Smooth muscle cell (in vitro differentiated cells): Measurements from ENCODE around the gene LDB3. TPM values are rescaled to one million over a fixed set of nuclear protein-coding genes. Genes with fewer than 3 reads are reported as not detected.

Experiments used
- DNase-seq: peaks from one replicate; lab custom pipeline; 2025; ENCODE audit not compliant: unreplicated experiment; lab: John Stamatoyannopoulos, UW
- H2AFZ ChIP-seq: fragments of 200-600 bp; sonication (generic); 2 replicates; pipeline ENCODE4 v1.6.0; 2016; ENCODE audit warnings: antibody characterized with exemption, low read depth, mild to moderate bottlenecking
- H3F3A ChIP-seq: fragments of 200-600 bp; sonication (generic); 2 replicates; pipeline ENCODE4 v1.6.0; 2017; ENCODE audit warnings: antibody characterized with exemption, low read depth
- H3K27ac ChIP-seq: fragments of 200-600 bp; sonication (generic); 2 replicates; pipeline ENCODE4 v1.5.1; 2016; ENCODE audit warnings: low read depth, mild to moderate bottlenecking
- H3K27me3 ChIP-seq: fragments of 200-600 bp; sonication (generic); 2 replicates; pipeline ENCODE4 v1.6.1; 2016; ENCODE audit warnings: low read depth, mild to moderate bottlenecking
- H3K36me3 ChIP-seq: fragments of 200-600 bp; sonication (generic); 2 replicates; pipeline ENCODE4 v1.5.1; 2016; ENCODE audit warnings: low read depth
- H3K4me1 ChIP-seq: fragments of 200-600 bp; sonication (generic); 2 replicates; pipeline ENCODE4 v1.5.1; 2016; ENCODE audit warnings: low read depth
- H3K4me2 ChIP-seq: fragments of 200-600 bp; sonication (generic); 2 replicates; pipeline ENCODE4 v1.6.0; 2016; ENCODE audit warnings: mild to moderate bottlenecking
- H3K4me3 ChIP-seq: fragments of 200-600 bp; sonication (generic); 2 replicates; pipeline ENCODE4 v1.5.1; 2016; ENCODE audit warnings: mild to moderate bottlenecking
- H3K79me2 ChIP-seq: fragments of 200-600 bp; sonication (generic); 2 replicates; pipeline ENCODE4 v1.6.0; 2016; ENCODE audit warnings: low read depth, mild to moderate bottlenecking
- H3K9ac ChIP-seq: fragments of 200-600 bp; sonication (generic); 2 replicates; pipeline ENCODE4 v1.6.0; 2016; ENCODE audit warnings: low read depth
- H3K9me3 ChIP-seq: fragments of 200-600 bp; sonication (generic); replicated peaks from 2 replicates; pipeline ENCODE4 v1.5.1; 2016; ENCODE audit warnings: low read depth
- H4K20me1 ChIP-seq: fragments of 200-600 bp; sonication (generic); 2 replicates; pipeline ENCODE4 v1.6.0; 2016; ENCODE audit warnings: low read depth
- WGBS: methylation state at CpG from one replicate; pipeline ENCODE4 v1.1.7; 2016; ENCODE audit warnings: low lambda C conversion rate; 5-methylcytosine and 5-hydroxymethylcytosine counted together
- polyA plus RNA-seq: library from polyadenylated mRNA; unstranded; fragments of >200 nt; fragmentation: Nextera tagmentation; extraction: Ambion mirVana; gene quantifications from 2 replicates; pipeline ENCODE4 v1.2.1, GENCODE V29; 2016
- total RNA-seq: library from RNA; depleted of rRNA; stranded (reverse); fragments of >200 nt; gene quantifications from 2 replicates; pipeline ENCODE4 v1.2.3, GENCODE V29; 2014
- TF ChIP-seq, protein P1 (sequence below): fragments of 200-600 bp; sonication (generic); IDR thresholded peaks from 2 replicates; pipeline ENCODE4 v1.5.1; 2017; ENCODE audit warnings: borderline replicate concordance, mild to moderate bottlenecking, antibody characterized with exemption; ENCODE audit not compliant: insufficient read depth, poor library complexity, severe bottlenecking

Gene LDB3
- total and polyA plus RNA-seq, 2 experiments from 2014 or later: 0.31 to 0.61 TPM

DNA sequence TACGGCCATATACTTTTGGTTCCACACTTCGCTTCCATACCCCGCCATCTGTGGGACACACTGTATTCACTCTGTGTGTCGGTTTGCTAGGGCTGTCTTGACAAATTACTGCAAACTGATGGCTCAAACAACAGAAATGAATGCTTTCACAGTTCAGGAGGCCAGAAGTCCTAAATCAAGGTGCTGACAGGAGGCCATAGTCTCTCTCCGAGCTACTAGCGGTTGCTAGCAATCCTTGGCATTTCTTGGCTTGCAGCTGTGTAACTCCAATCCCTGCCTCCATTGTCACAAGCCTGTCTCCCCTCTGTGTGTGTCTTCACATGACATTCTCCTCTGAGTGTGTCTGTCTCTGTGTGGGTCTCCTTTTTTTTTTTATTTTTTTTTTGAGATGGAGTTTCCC is 59.2 kb downstream of the LDB3 start:
- H3K4me2 ChIP-seq: no peak overlapping the region
- no peaks in the 10 kb centered on the region for H3K9me3 ChIP-seq
- H3K9ac ChIP-seq: no peak overlapping the region
- no peaks in the 10 kb centered on the region for H3K27me3 ChIP-seq
- TF ChIP-seq, protein P1, sequence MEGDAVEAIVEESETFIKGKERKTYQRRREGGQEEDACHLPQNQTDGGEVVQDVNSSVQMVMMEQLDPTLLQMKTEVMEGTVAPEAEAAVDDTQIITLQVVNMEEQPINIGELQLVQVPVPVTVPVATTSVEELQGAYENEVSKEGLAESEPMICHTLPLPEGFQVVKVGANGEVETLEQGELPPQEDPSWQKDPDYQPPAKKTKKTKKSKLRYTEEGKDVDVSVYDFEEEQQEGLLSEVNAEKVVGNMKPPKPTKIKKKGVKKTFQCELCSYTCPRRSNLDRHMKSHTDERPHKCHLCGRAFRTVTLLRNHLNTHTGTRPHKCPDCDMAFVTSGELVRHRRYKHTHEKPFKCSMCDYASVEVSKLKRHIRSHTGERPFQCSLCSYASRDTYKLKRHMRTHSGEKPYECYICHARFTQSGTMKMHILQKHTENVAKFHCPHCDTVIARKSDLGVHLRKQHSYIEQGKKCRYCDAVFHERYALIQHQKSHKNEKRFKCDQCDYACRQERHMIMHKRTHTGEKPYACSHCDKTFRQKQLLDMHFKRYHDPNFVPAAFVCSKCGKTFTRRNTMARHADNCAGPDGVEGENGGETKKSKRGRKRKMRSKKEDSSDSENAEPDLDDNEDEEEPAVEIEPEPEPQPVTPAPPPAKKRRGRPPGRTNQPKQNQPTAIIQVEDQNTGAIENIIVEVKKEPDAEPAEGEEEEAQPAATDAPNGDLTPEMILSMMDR: no peak
- H2AFZ ChIP-seq: no peak overlapping the region
- WGBS: 84% methylated on average over 6 of the region's 6 CpGs
- H3K4me3 ChIP-seq: no peak overlapping the region
- no peaks in the 10 kb centered on the region for H3K36me3 ChIP-seq
- no peaks in the 10 kb centered on the region for H3K4me1 ChIP-seq
- no peaks in the 10 kb centered on the region for H4K20me1 ChIP-seq
- H3F3A ChIP-seq: no peaks in the 10 kb centered on the region
- H3K27ac ChIP-seq: no peak overlapping the region
- no peaks in the 10 kb centered on the region for H3K79me2 ChIP-seq
- DNase-seq: no peak

DNA sequence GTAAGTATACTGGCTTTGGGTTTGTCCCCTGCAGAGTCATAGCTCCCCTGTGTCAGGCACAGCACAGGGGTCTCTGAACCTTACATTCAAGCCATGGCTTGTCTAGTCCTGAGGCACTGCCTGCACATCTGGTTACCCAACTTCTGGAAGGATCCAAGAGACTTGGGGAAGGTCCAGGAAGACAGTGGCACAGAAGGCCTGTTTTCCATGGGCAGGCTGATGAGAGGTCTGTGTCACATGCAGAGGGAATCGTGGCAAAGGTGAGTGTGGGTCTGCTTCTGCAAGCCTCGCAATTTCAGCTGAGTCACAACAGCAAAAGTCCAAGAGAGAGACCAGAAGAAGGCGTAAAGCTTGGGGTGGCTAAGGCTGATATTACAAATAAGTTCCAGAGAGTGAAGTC is 59.7 kb downstream of the LDB3 start:
- no peak overlapping the region for H3K9ac ChIP-seq
- H3K79me2 ChIP-seq: no peaks in the 10 kb centered on the region
- H3K4me3 ChIP-seq: no peak overlapping the region
- H3K27ac ChIP-seq: no peak overlapping the region
- no peaks in the 10 kb centered on the region for H3K27me3 ChIP-seq
- no peak overlapping the region for H3K4me2 ChIP-seq
- no peaks in the 10 kb centered on the region for H3K9me3 ChIP-seq
- H2AFZ ChIP-seq: no peak overlapping the region
- no peak for DNase-seq
- H3K4me1 ChIP-seq: no peaks in the 10 kb centered on the region
- H3F3A ChIP-seq: no peaks in the 10 kb centered on the region
- H3K36me3 ChIP-seq: no peaks in the 10 kb centered on the region
- H4K20me1 ChIP-seq: no peaks in the 10 kb centered on the region
- TF ChIP-seq, protein P1: no peak
- WGBS: 63% methylated on average over 3 of the region's 3 CpGs

DNA sequence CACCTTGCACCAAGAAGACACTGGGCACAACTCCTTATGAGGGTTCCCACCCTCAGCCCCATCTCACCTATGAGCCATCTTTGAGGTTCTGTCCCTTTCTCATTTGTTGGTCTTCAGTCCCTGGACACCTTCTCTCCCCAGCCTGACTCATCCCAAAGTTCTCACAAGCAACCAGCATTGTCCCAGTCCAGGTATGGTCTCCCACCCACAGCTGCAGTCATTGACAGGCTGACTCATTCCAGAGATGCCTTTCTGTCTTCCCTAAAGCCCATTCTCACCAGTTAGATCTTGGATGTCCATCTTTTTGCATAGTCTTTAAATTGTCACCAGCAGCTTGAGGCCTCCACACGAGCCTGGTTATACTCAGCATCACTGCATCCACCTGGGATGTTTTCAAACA is 61.4 kb downstream of the LDB3 start:
- no peaks in the 10 kb centered on the region for H3K79me2 ChIP-seq
- no peaks in the 10 kb centered on the region for H3F3A ChIP-seq
- H3K27me3 ChIP-seq: no peaks in the 10 kb centered on the region
- H3K4me1 ChIP-seq: no peaks in the 10 kb centered on the region
- DNase-seq: no peak
- H3K9ac ChIP-seq: no peak overlapping the region
- no peak overlapping the region for H2AFZ ChIP-seq
- TF ChIP-seq, protein P1: no peak
- no peaks in the 10 kb centered on the region for H3K9me3 ChIP-seq
- 80% methylated on average over 1 of the region's 1 CpG for WGBS
- no peak overlapping the region for H3K4me2 ChIP-seq
- no peaks in the 10 kb centered on the region for H3K36me3 ChIP-seq
- H4K20me1 ChIP-seq: no peaks in the 10 kb centered on the region
- H3K27ac ChIP-seq: no peak overlapping the region
- no peak overlapping the region for H3K4me3 ChIP-seq

DNA sequence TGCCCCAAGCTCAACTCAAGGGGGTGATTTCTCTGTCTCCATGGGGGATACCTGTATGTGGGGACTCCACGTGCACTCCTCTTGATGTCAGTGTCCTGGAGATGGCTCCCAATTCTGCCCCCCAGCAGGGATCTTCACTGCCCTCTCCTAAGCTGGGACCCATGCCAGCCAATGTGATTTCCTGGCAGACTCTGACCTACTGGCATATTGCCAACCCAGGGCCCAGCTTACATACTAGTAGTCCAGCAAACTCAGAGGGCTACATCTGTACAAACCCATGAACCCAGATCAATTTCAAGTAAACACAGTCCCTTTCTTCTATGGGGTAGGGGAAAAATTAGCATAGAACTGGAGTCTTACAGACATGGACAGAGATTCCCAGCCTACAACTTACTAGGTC is 61.9 kb downstream of the LDB3 start:
- 94% methylated on average over 1 of the region's 1 CpG for WGBS

More for the DNA sequence above, 61.9 kb downstream of the LDB3 start:
- no peak overlapping the region for H3K4me3 ChIP-seq
- no peak for DNase-seq
- no peaks in the 10 kb centered on the region for H3F3A ChIP-seq
- H3K9ac ChIP-seq: no peak overlapping the region
- no peaks in the 10 kb centered on the region for H3K27me3 ChIP-seq
- no peaks in the 10 kb centered on the region for H3K9me3 ChIP-seq
- H2AFZ ChIP-seq: no peak overlapping the region
- no peaks in the 10 kb centered on the region for H4K20me1 ChIP-seq
- no peaks in the 10 kb centered on the region for H3K79me2 ChIP-seq
- no peaks in the 10 kb centered on the region for H3K36me3 ChIP-seq
- H3K4me2 ChIP-seq: no peak overlapping the region
- TF ChIP-seq, protein P1: no peak
- no peaks in the 10 kb centered on the region for H3K4me1 ChIP-seq
- H3K27ac ChIP-seq: no peak overlapping the region
